GM12872 (cell line): ENCODE data around the gene GFOD1.

Experiments used
- CTCF ChIP-seq: IDR thresholded peaks from 3 replicates; pipeline ENCODE4 v1.5.1; 2011; ENCODE audit warnings: low read depth, mild to moderate bottlenecking, low read length, moderate library complexity; ENCODE audit not compliant: insufficient read depth

GFOD1 gene

GRCh38 chr6:13319891-13320564, 167.4 kb downstream of the GFOD1 start:
- no peak for TF ChIP-seq CTCF

GRCh38 chr6:13318821-13319220, 168.6 kb downstream of the GFOD1 start:
- no peak for TF ChIP-seq CTCF

- no peak for TF ChIP-seq CTCF
Observed at GRCh38 chr6:13315896-13316295, 171.5 kb downstream of the GFOD1 start.

GRCh38 chr6:13314806-13315205, 172.6 kb downstream of the GFOD1 start:
- TF ChIP-seq CTCF = no peak

- no peak for TF ChIP-seq CTCF
Observed at GRCh38 chr6:13311155-13311554, 176.2 kb downstream of the GFOD1 start.

GRCh38 chr6:13308332-13308731, 179.1 kb downstream of the GFOD1 start:
- TF ChIP-seq CTCF = no peak
